Dedifferentiated amniotic fluid mesenchymal stem cell (primary cell): ENCODE measurements around the gene DMRTB1.

ENCODE experiments used
- DNase-seq: peaks from one replicate; pipeline ENCODE4 v3.0.0-alpha.2; 2016; ENCODE audit errors: extremely low spot score

The DMRTB1 gene

GRCh38 chr1:53435151-53435550 lies 24.0 kb upstream of the DMRTB1 start:
- DNase-seq = no peak

GRCh38 chr1:53438427-53439336 lies 20.5 kb upstream of the DMRTB1 start:
- no peak for DNase-seq

- no peak for DNase-seq
These were observed 19.6 kb upstream of the DMRTB1 start for GRCh38 chr1:53439337-53440207.

- no peak for DNase-seq
These were observed 18.6 kb upstream of the DMRTB1 start for GRCh38 chr1:53440633-53441032.

- DNase-seq = no peak
These were observed 16.9 kb upstream of the DMRTB1 start for GRCh38 chr1:53442299-53442698.

GRCh38 chr1:53446051-53446450 lies 13.1 kb upstream of the DMRTB1 start:
- no peak for DNase-seq

GRCh38 chr1:53447413-53447812 lies 11.8 kb upstream of the DMRTB1 start:
- DNase-seq = no peak

GRCh38 chr1:53448241-53448841 lies 10.9 kb upstream of the DMRTB1 start:
- DNase-seq = no peak

- DNase-seq = peak; percentile 52
These were observed 10.2 kb upstream of the DMRTB1 start for GRCh38 chr1:53449021-53449420.

GRCh38 chr1:53449693-53450092 lies 9.5 kb upstream of the DMRTB1 start:
- no peak for DNase-seq

- no peak for DNase-seq
These were observed 9.0 kb upstream of the DMRTB1 start for GRCh38 chr1:53450225-53450624.

- no peak for DNase-seq
These were observed 5.2 kb upstream of the DMRTB1 start for GRCh38 chr1:53454019-53454418.

GRCh38 chr1:53455364-53455991 lies 3.7 kb upstream of the DMRTB1 start:
- no peak for DNase-seq

- DNase-seq = no peak
These were observed 565 bp upstream of the DMRTB1 start for GRCh38 chr1:53458634-53459033.

- DNase-seq = no peak
These were observed 1.0 kb downstream of the DMRTB1 start for GRCh38 chr1:53460211-53460634.

GRCh38 chr1:53460666-53461322 lies 1.6 kb downstream of the DMRTB1 start:
- no peak for DNase-seq

- DNase-seq = no peak
These were observed 2.3 kb downstream of the DMRTB1 start for GRCh38 chr1:53461323-53462044.

- no peak for DNase-seq
These were observed 3.0 kb downstream of the DMRTB1 start for GRCh38 chr1:53462193-53462592.

- no peak for DNase-seq
These were observed 3.7 kb downstream of the DMRTB1 start for GRCh38 chr1:53462769-53463501.
